Ammon's horn (tissue), 1 donor: ENCODE results near the gene GUCY1A1.

Experiments
- DNase-seq: peaks from one replicate; pipeline ENCODE4 v3.0.0-alpha.2; 2016; ENCODE audit warnings: low spot score

GUCY1A1 gene

DNA sequence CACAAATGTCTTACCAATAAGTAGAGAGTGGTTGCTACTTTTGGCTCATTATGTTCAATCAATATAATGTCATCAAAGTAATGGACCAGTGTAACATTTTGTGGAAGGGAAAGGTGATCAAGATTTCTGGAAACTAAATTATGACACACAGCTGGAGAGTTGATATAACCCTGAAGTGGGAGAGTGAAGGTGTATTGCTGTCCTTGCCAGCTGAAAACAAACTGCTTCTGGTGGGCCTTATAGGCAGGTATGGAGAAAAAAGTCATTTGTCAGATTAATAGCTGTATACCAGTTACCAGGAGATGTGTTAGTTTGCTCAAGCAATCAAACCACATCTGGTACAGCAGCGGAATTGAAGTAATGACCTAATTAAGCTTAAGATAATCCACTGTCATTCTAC lies 74.9 kb downstream of the GUCY1A1 start:
- no peak for DNase-seq

DNA sequence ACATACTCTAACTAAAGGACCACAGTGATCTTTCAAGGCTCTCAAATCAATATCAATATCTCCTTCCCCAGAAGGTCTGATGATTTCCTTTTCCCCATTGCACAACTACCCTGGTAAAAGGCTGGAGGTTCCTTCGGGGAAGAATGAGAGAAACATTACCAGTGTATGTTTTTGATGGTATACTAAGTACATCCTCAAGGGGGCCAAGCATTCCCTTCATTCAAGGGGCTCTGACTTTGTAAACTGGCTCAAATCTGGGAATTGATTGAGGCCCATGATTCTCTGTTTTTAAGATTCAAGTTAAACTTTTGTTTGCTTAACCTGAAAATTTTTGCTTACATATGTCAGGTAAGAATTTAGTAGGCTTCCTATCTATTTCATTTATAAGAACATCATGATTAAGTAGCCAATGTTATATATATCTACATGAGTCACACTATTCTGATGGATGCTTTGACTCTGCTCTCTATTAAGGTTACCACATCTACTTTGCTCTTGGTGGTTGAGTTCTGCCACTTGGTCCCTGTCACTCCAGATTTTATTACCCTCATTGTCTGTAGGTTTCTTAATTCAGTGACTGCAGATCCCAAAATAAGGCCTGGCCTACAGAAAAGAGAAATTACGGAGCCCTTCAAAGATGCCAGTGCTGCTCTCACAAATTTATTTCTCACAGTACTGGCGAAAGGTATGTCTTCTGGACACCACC lies 75.8 kb downstream of the GUCY1A1 start:
- DNase-seq: no peak

DNA sequence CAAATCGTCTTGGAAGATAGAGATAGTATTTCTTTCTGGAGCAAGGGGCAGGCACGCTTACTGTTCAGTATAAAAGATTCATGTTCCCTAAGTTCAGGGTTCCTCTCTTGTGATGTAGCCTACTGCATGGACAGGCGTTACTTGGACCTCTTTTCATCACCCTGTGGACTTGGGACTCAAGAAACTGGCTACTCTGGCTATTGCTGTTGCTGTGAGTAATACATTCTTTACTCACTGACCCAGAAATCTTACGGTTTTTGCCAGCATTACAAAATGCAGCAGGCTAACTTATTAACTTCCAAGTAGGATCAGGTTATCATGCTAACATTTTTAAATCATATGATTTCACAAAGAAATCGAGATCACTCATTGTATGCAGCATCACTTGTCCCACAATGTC lies 79.3 kb downstream of the GUCY1A1 start:
- no peak for DNase-seq

DNA sequence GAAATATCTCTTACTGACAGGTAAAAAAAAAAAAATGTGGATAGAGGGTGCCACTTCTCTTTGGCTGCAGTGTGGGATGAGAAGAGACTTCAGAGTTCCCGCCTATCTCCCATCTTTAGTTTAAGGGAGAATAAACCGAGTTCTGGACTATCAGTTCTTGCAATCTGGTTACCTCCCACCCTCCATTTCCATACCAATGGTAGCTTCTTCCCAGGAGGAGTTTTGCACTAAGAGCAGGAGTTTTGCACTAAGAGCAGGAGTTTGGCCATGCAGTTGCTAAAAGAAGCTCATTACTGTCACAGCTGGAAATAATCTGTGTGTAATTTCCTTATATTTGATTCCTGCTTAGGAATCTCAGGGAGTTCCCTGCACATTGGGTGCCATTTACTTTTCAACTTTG lies 81.4 kb downstream of the GUCY1A1 start:
- DNase-seq: no peak

DNA sequence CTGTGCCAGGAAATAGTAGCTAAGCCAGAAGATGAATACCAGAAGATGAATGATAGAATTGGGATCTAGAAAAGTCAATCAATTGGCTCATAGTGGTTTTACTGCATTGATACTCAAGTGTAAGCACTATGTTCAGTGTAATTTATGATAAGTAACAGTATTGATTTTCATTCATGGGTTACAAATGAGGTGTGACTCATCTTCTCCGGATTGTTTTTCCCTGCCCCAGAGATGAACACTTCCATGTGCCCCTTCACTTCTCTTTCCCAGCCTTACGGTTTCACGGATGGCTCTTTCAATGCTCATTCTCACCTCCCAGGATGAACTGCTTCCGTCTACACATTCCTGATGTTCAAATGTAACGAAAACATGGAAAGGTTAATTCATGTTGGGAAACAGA lies 82.4 kb downstream of the GUCY1A1 start:
- no peak for DNase-seq

DNA sequence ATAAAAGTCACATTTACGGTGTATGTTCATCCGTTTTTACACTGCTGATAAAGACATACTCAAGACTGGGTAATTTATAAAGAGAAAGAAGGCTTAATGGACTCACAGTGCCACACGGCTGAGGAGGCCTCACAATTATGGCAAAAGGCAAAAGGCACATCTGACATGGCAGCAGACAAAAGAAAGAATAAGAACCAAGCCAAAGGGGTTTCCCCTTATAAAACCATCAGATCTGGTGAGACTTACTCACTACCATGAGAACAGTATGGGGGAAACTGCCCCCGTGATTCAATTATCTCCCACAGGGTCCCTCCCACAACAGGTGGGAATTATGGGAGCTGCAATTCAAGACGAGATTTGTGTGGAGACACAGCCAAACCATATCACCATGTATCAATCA lies 84.9 kb downstream of the GUCY1A1 start:
- no peak for DNase-seq

DNA sequence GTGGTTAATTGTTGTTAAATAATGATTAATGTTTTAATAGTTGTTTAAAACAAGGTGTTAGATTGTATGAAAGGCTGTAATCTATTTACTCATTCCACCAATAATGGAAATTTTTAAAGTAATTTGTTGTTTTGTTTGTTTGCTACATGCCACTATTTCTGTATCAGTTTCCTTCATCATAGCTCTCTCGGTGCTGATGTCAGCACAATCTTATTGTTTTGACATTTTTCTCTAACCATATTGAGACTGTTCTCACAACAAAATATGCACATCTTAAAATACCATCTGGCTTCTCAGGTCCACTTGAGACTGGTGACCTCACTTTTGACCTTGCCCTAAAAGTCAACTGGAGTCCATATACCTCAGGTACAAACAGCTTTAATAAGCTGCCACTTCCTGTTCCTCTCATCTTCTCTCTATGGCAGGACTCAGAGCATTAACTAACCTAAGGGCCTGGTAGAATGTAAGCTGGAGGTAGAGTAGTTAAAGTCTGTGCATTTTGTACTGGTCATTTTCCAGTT lies 91.2 kb downstream of the GUCY1A1 start:
- no peak for DNase-seq

DNA sequence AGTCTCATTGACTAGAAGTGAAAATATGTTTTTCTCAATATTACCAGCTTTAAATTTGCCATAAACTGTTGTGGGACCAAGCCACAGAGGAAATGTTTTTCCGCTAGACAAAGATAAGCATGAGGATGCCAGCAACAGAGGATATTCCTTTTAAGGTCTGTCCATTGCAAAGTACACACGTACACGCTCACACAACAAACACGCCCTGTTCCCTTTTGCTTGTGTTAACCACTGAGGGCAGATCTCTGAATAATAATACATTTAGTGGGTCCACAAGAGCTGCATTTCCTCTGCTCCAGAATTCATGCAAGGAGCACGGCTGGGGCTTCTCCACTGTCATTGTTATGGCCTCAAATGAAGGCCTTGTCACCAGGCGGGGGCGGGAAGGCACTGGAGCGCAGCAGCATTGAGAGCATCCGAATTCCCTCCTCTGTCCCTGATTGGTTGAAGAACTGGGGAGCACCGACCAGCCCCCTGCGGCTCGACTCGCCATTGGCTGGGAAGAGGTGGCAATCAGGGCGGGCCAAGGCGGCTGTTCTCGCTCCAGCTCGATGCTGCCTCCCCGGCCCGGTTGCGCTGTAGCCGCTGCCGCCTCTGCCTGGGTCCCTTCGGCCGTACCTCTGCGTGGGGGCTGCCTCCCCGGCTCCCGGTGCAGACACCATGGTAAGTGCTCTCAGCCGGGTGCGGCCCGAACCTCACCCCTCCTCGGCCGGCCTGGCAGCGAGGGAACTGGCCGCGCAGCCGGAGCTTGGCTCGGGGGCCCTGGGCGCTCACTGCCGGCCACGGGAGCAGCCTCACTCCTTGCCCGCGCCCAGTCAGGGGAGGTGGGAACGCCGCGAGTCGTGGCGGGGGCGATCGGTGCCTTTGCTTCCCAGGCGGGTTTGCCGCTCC lies 92.1 kb downstream of the GUCY1A1 start, which contains the start of gene GUCY1B1:
Gene GUCY1B1 (plus strand): TSS at position 541 of the 891 bp plus-strand sequence. CDS start 120 bp downstream, at position 661.
- DNase-seq: peak; percentile 99

DNA sequence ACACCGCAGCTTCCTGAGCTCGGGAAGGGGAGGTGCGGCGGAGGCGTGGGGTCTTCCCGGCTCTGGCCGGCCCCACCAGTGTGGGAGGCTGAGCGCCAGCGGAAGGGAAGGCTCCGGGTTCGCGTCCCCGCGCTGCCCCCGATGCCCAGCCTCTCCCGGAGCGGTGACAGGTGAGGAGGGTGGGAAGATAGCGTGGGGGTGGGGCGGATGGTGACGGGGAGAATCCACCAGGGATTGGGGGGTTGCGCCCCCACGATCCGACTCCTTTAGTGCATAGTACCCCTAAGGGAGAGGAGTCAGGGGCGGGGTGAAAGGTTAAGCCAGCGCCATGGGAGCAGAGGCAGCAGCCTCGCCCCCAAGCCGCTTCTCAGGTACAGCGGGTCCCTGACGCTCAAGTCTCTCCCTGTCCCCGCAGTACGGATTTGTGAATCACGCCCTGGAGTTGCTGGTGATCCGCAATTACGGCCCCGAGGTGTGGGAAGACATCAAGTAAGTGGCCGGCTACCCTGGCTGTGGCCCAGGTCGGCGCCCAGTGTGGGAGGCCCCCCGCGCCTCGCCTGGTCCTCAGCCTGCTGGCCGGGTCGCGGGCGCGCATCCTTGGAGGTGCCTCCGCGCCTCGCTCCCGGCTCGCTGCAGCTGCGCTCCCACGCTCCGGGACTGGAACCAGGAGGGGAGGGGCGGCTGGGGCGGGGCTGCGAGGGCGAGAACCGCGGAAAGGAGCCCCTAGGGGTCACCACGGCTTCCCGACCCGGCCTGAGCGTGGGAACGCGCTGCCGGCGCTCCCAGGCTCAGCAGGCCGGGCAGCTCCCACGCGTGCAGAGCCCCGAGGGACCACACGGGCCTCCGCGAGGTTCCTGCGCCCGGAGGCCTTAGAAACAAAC lies 93.0 kb downstream of the GUCY1A1 start:
- peak; percentile 59 for DNase-seq

DNA sequence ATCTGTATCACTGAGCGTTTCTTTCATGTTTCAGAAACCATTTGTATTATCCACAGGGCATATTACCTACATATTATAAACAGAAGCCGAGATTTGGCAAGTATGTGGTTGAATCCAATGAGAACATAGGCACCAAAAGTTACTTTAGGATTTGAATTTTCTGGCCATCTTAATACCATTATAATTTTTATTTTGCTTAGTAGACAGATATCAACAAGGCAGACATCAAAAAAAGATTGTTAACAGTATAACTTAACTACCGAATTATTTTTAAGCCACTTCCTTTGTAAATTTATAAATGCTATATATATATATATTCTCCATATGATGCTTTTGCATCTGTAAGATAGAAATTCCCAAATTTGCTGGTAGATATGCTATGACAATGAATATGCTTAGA lies 94.4 kb downstream of the GUCY1A1 start:
- no peak for DNase-seq

DNA sequence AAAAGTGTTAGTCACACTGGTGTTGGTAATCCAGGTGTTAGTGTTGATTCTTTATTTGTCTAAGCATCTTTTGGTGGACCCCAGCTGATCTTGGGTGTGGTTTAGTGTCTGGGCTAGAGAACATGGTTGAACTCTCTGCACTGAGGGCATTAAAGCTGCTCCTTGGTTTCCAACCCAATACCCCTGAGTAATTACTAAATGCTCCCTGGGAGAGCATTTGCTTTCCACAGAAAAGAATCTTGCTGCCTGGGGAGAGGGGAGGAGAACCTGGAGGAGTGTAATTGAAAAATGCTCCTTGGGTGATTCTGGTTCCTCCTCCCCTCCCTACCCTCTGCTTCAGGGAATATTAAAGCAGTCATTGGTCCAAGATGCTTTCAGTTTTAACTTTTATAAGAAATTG lies 95.3 kb downstream of the GUCY1A1 start:
- DNase-seq: no peak

DNA sequence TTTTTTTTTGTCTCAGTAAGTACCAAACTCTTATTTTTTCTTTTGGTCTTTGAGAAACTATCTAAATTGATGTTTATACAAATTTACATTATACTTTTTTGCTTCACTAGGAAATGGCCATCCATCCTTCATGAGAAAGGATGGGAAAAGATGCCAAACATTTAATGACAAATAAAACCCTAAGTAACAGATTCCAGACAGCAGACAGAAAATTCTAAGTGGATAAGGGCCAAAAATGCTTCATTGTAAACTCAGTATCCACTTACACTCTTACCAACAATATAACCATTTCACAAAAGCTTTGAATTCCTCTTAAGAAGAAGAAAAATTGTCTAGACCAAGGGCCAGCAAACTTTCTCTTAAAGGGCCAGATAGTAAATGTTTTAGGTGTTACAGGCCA lies 95.7 kb downstream of the GUCY1A1 start:
- DNase-seq: no peak

DNA sequence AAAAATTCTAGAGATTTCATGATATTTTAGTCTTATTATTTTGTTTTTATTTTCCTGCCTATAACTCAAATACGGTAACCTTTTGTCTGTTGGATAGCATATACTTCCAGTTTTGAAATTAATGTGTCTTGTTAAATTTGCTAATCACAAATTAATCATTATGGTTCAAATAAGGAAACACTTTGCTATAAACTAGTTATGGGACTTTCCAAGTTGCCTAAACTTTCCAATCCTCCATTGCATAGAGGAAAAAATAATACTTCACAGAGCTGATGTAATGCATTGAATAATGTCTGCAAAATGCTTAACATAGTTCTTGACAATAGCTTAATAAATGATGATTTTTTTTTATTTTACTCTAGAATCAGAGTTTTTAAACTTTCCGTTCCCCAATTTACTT lies 96.9 kb downstream of the GUCY1A1 start:
- DNase-seq: no peak

DNA sequence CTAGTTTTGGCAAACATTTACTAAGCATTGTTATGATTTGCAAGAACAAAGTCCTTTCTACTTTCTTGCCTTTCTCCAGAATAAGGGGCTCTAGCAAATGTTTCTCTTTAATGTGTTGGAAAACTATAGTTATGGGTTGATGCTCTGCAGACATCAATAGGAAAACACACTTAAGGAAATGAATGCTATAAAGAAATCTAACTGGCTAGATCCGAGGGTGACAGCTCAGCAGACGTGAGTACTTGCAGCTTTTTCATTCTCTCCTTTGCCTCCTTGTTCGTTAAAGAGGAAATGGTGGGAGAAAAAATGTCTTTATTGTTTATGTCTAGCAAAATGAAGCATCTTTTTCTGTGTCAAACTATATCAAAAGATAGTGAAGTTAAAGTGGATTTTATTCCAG lies 98.5 kb downstream of the GUCY1A1 start:
- DNase-seq: no peak

DNA sequence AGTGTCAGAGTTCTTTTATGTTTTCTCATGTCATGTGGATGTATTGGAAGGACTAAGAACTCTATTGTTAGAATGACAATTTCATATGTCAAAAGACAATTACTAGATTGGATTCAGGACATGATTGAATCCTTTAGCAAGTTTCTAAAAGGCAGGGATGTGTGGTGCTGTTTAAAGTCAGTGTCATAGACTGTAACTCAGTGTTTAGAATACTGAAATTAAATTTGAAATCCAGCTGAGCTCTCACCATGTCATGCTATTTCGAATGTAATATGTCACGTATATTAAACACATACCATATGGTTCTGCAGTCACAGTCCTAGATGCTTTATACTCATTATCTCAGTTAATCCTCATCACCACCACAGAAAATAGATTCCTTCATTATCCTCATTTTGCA lies 100.0 kb downstream of the GUCY1A1 start:
- no peak for DNase-seq

DNA sequence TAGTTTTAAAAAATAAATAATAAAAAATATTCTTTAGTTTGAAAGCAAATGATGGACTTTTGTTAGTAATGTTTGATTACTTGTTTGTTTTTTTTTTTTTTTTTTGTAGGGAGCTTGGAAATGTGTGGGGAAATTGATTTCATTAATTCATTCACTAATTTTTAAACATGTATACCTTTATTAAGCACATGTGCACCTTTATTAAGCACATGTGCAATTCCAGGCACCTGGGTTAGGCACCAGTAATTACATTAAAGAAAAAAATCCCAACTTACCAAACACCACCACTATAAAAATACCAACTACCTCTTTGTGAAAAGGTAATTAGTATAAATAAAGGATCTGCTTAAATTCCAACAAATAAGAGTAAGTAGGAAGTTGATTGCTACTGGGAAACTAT lies 101.7 kb downstream of the GUCY1A1 start:
- DNase-seq: no peak

DNA sequence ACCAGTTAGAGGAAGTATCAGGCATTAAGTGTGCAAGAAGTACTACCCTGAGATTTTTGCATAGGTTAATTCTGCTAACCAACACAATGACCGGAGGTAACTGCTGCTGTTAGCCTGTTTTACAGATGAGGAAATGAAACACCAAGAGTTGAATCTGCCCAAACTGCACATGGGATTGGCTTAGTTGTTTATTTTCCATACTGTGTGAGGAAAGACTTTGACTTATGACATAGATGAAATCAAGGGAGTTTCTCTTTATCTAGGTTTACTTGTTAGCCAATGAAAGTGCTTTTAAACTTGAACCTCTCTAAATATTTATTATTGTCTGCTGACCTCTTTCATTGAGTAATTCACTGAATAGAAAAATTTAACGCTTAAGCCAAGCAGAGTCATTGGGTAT lies 102.4 kb downstream of the GUCY1A1 start:
- DNase-seq: no peak

DNA sequence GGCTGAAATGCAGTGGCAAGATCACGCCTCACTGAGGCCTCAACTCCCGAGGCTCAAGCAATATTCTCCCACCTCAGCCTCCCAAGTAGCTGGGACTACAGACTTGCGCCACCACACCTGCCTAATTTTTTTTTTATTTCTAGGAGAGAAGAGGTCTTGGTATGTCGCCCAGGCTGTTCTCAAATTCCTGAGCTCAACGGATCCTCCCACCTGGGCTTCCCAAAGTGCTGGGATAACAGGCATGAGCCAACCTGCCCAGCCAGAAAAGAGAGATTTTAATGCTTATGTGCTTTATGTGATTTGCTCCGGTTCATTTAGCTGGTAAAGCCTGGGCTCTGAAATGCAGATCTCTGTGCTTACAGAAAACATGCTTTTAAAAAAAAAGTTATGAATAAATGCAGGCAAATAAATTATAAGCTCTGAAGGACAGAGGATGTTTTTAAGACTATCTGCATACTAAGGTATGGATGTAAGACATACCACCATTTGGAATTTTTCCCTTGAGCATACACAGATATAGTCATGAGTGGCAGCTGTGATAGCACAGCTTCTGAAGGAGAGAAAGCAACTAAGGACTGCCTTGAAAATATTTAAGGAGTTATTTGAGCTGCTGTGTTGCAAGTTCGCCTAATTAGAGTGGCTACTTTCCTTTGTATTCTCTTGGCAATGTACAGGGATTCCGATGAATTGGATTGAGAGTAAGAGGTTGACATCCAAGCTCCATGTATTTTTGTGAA lies 106.0 kb downstream of the GUCY1A1 start:
- DNase-seq: no peak

DNA sequence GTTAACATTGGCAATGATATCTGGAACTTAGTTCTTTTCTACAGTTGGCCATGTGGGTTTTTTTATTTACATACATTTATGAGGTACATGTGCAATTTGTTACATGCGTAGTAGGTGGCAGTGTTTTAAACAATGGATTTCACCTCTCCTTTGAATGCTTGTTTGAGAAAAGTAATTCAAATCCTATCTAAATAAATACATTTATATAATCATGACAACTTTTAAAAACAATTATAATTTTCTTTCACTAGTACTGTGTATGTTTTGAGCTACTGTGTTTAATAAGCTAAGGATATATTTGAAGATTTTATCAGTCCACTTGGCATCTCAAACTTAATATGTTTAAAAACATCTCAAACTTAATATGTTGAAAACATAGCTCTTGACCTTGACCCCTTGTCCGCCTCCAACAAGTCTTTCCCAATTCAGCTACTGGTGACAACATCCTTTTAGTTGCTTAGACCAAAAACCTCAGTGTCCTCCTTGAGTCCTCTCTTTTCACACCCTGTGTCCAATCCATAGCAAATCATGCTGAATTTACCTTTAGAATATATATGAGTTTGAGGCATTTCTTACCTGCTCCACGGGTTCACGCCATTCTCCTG lies 106.7 kb downstream of the GUCY1A1 start:
- DNase-seq: no peak

DNA sequence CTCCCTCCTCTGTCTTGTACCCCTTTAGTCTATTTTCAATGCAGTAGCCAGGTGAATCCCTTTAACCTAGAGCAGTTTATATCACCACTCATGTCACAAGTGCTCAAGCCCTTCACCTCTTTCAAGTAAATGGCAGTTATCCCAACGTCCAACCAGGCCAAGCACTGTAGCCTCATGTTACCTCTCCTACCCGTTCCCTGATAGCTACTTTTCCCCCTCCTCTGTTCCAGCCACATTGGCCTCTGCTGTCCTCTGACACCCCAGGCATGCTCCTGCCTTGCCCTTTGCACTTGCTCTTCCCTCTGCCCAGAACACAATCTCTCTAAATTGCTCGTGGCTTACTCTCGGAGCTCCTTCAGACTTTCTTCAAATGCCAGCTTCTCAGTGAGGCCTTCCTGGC lies 107.4 kb downstream of the GUCY1A1 start:
- DNase-seq: no peak
